Left renal pelvis (tissue), 4 donors: ENCODE results near the gene LRRC4B. TPM values are rescaled to one million over a fixed set of nuclear protein-coding genes. Genes with fewer than 3 reads are reported as not detected.
"Not testable (repeated sequence)": the region's sequence is repeated elsewhere in the genome, so short reads cannot be mapped to it uniquely, and the experiment has no call there.

Experiments used
- DNase-seq, 4 donors: peaks; one replicate each; pipeline ENCODE4 v3.0.0-alpha.2; 2013; ENCODE audit warnings: low read depth in 4 of 4, low spot score in 3 of 4
- polyA plus RNA-seq, 4 donors: library from polyadenylated mRNA; unstranded; fragments of 120-200 nt; gene quantifications; one replicate each; pipeline ENCODE4 v1.2.1, GENCODE V29; 2013; ENCODE audit not compliant: insufficient read length in 4 of 4

LRRC4B gene
- 10 to 100 TPM; 15.7 to 26.8 (median 20.1) TPM for polyA plus RNA-seq

- DNase-seq = peak in 3 of 4 donors; percentile 68 to 78 (median 72)
Observed at GRCh38 chr19:50567882-50568727, at the start of gene LRRC4B. TSS of gene LRRC4B (minus strand) at chr19:50568435. CDS start at chr19:50548838, 19,597 bp downstream.

- not testable (repeated sequence) for DNase-seq
Observed at GRCh38 chr19:50612504-50613404, 44.5 kb upstream of the LRRC4B start.

GRCh38 chr19:50607874-50608785, 39.9 kb upstream of the LRRC4B start:
- peak; percentile 60 to 75 (median 72) for DNase-seq

DNA sequence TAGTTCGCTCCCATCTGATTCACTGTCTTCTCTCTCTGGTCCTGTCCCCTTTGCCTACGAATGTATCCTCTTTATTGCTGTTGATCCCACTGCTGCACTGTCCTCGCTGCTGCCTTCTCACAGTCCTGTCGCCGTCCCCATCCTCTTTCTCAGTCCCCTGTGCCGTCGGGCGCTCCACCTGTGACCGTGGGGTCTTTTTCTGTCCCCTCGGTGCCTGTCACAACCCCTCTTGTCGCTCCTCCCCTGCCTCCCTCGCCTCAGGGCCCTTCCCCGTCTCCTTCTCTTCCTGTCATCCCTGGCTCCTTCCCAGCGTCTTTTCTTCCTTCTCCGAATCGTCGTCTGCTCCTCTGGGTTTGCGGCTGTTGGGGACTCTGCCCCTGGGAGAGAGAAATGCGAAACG, 39.2 kb upstream of the LRRC4B start:
- DNase-seq = no peak

DNA sequence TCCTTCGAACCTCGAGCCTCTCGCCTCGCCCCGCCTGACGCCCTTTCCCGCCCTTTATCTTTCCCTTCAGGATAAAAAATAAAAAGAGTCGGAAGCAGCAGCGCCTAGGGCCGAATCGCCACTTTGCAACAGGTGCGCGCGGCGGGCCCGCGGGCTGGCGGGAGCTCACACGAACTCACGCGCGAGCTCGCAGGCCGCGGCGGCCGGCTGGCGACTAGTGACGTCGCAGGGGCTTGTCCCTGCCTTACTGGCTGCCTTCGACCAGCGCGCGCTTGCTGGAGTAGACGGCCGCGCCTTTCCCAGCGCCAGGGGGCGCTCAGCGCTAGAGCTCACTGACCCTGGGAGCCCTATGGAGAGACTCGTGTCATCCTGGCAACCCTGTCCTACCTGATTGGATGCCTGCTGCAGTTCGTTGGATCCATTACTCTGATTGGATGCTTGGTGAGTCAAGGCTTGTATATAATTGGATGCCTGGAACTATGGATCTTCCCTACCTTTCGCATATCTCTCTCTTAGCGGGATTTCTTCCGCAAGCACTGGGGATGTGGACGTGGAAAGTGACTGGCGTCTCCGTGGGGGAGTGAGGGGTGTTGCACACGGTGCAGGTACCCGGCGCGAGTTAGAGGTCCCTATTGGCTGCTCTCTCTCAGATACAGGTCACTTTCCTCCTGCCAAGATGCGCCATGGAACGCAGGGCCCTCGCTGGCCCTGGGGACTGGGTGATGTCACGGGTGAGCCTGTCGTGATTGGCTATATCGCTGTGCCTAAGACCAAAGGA, 38.0 kb upstream of the LRRC4B start:
- DNase-seq = not testable (repeated sequence)

DNA sequence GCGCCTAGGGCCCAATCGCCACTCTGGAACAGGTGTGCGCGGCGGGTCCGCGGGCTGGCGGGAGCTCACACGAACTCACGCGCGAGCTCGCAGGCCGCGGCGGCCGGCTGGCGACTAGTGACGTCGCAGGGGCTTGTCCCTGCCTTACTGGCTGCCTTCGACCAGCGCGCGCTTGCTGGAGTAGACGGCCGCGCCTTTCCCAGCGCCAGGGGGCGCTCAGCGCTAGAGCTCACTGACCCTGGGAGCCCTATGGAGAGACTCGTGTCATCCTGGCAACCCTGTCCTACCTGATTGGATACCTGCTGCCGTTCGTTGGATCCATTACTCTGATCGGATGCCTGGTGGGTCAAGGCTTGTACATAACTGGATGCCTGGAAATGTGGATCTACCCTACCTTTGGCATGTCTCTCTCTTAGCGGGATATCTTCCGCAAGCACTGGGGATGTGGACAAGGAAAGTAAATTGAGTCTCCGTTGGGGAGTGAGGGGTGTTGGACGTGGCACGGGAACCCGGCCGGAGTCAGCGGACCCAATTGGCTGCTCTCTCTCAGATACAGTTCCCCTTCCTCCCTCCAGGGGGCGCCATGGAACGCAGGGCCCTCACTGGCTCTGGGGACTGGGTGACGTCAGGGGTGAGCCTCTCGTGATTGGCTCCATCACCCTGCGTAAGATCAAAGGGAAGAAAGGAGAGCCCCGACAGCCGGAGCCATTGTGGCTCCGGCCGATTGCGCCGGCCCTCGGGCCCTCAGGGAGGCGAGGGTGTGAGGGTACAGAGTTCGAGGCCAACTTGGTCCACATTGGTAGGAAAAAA, 36.2 kb upstream of the LRRC4B start:
- not testable (repeated sequence) for DNase-seq

GRCh38 chr19:50602935-50603334, 34.7 kb upstream of the LRRC4B start:
- DNase-seq = no peak

DNA sequence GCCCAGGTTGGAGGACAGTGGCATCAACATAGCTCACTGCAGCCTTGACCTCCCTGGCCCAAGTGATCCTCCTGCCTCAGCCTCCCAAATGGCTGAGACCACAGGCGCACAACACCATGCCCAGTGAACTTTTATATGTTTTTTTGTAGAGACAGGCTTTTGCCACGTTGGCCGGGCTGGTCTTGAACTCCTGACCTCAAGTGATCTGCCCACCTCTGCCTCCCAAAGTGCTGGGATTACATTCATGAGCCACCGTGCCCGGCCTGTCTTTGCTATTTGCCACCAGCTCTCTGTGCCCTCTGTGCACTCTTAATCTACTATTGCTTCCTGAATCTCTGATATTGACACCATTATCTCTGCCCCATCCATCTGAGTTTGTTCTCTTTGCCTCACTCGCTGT, 34.3 kb upstream of the LRRC4B start:
- DNase-seq = no peak

DNA sequence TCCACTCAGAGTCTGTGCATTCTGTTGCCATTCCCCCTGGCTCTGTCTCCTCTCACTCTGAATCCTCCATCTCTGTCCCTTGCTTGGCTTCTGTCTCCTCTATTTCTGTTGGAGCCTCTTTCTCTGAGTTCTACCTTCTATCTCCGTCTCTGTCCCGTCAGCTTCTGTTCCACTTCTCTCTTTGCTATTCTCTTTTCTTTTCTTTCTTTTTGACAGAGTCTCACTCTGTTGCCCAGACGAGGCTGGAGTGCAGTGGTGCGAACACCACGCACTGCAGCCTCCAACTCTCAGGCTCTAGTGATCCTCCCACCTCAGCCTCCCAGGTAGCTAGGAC, 33.8 kb upstream of the LRRC4B start:
- DNase-seq = no peak

DNA sequence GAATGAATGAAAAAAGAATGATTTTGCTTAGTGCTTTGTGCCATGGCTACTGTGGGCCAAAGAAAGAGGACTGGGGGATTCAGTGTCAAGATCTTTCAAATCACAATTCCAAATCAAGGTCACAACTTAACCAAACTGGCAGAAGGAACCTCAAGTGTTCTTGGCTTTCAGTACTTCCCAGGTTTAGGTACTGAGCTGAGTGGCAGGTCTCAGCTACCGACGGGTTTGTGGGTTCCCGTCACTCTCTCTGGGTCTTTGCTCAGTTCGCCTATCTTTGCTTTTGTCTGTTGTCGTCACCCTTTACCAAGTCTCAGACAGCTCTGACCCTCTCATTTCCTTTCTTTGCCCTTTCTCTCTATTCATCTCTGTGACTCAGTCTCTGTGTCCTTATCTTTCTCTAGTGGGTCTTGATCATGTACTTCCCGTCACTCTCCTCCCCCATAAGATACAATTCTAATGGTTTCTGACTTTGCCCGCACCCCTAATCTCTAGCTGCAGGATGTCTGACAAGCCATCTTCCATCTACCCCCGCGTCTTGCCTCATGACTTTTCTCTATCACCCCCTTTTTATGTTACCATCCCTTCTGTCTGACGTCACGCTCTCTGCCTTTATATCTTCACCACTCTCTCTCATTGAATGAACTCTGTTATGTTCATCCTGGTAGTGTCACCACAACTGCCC, 33.3 kb upstream of the LRRC4B start:
- DNase-seq = no peak

DNA sequence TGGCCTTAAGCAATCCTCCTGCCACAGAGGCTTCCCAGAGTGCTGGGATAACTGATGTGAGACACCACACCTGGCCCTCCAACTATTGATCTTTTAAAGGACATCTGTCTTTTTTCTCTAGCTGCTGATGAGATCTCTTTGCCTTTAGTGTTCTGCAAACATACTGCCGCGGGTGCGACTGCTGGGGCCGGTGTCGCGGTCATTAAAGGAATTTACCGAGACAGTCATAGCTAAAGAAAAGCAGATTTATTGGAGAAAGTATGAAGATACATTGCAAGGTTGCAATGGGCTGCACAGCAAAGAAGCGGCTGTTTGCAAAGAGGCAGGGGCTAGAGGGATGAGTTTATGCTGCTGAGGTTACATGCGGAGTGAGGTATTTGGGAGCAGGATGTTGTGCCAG, 31.2 kb upstream of the LRRC4B start:
- DNase-seq = no peak

DNA sequence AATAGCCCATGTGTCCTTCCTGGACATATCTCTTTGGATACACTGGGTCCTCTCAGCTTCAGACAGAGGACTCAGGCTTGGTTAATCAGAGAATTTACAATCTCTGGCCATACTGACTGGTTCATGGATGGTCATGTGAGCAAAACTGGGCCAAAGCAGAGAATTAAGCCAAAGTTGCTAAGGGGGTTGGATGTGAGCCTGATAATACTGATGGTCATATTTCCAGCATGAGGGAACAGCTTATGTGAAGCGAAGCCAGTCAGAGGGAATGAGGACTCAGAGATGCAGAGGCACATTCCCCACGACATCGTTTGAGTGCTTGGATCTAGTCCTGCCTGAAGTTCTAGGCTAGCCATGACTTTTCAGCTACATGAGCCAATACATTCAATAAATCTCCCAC, 22.0 kb upstream of the LRRC4B start:
- no peak for DNase-seq

GRCh38 chr19:50581795-50582660, 13.8 kb upstream of the LRRC4B start:
- not testable (repeated sequence) for DNase-seq

- DNase-seq = no peak
Observed at GRCh38 chr19:50580970-50581634, 12.9 kb upstream of the LRRC4B start.

GRCh38 chr19:50580240-50580639, 12.0 kb upstream of the LRRC4B start:
- DNase-seq = no peak

GRCh38 chr19:50576769-50577168, 8.5 kb upstream of the LRRC4B start:
- not testable (repeated sequence) for DNase-seq
